A549 (cell line): Measurements from ENCODE around the gene POLR3H. TPM values are rescaled to one million over a fixed set of nuclear protein-coding genes. Genes with fewer than 3 reads are reported as not detected.

Experiments used
- ATAC-seq, 2 experiments: fragments of 200-7000 bp in 1 of 2; fragments of >200 bp in 1 of 2; cut with Nextera tagmentation in 1 of 2; cut with Tn5 transposase in 1 of 2; 3 replicates each; pipeline versions ENCODE4 v1.8.0 to v1.9.1; 2018 to 2020; ENCODE audit warnings: mild to moderate bottlenecking in 1 of 2, moderate library complexity in 1 of 2
- CTCF ChIA-PET: fragments of 300-600 bp; sonication (Branson Sonifier 250); formaldehyde crosslinking; extraction: SDS; loops from one replicate; lab custom pipeline; 2021; ENCODE audit warnings: antibody characterized with exemption, inconsistent platforms; lab: Yijun Ruan, JAX
- POLR2A ChIA-PET: fragments of 350-600 bp; formaldehyde crosslinking; extraction: SDS; loops from one replicate; lab custom pipeline; 2021; ENCODE audit warnings: antibody characterized with exemption, inconsistent platforms; lab: Yijun Ruan, JAX
- DNase-seq, 2 experiments: peaks; one replicate each; pipeline versions ENCODE4 v3.0.0 to v3.0.0-alpha.2; 2011 to 2016; ENCODE audit warnings: low read depth in 1 of 2, low spot score in 1 of 2
- FAIRE-seq: peaks from 2 replicates; lab custom pipeline; 2011; peaks lifted over from hg19 to GRCh38; lab: Jason Lieb, UNC
- H3K27ac ChIP-seq, 2 experiments: fragments of >200 bp; sonication (Bioruptor Twin); formaldehyde crosslinking; 3 replicates each; pipeline ENCODE4 v1.5.1; 2016 to 2017
- H3K4me1 ChIP-seq: fragments of >200 bp; sonication (Bioruptor Twin); formaldehyde crosslinking; 3 replicates; pipeline ENCODE4 v1.6.1; 2016
- H3K4me2 ChIP-seq: fragments of >200 bp; sonication (Bioruptor Twin); formaldehyde crosslinking; 3 replicates; pipeline ENCODE4 v1.6.1; 2016
- H3K4me3 ChIP-seq: fragments of >200 bp; sonication (Bioruptor Twin); formaldehyde crosslinking; 3 replicates; pipeline ENCODE4 v1.5.1; 2016
- H3K9me3 ChIP-seq: fragments of >200 bp; sonication (Bioruptor Twin); formaldehyde crosslinking; 3 replicates; pipeline ENCODE4 v1.6.1; 2016
- BCL3 ChIP-seq: fragments of >200 bp; sonication (Bioruptor Twin); formaldehyde crosslinking; IDR thresholded peaks from 3 replicates; pipeline ENCODE4 v1.6.1; 2016
- CEBPB ChIP-seq, 2 experiments: fragments of >200 bp in 1 of 2; sonication (Bioruptor Twin) in 1 of 2; formaldehyde crosslinking in 1 of 2; IDR thresholded peaks; 2 replicates each; pipeline ENCODE4 v1.6.1; 2012 to 2016
- CHD2 ChIP-seq: fragments of 150-350 bp; IDR thresholded peaks from 2 replicates; pipeline ENCODE4 v1.6.1; 2014; ENCODE audit warnings: low read length; ENCODE audit not compliant: partially characterized antibody
- CHD4 ChIP-seq: fragments of 200-600 bp; sonication (generic); IDR thresholded peaks from 2 replicates; pipeline ENCODE4 v1.6.1; 2016; ENCODE audit warnings: antibody characterized with exemption, mild to moderate bottlenecking, borderline replicate concordance
- E2F6 ChIP-seq: IDR thresholded peaks from 2 replicates; pipeline ENCODE4 v1.6.1; 2012; ENCODE audit warnings: low read depth, borderline replicate concordance
- ELK1 ChIP-seq: fragments of 150-350 bp; IDR thresholded peaks from 2 replicates; pipeline ENCODE4 v1.6.1; 2014; ENCODE audit warnings: low read depth, mild to moderate bottlenecking, low read length
- EP300 ChIP-seq, 2 experiments: fragments of >200 bp; sonication (Bioruptor Twin); formaldehyde crosslinking; IDR thresholded peaks; 2 replicates in 1 of 2; 3 replicates in 1 of 2; pipeline ENCODE4 v1.6.1; 2016 to 2017
- FOXS1 ChIP-seq: fragments of 250-450 bp; sonication (Bioruptor Pico); IDR thresholded peaks from 2 replicates; pipeline ENCODE4 v1.5.0; 2020; ENCODE audit warnings: mild to moderate bottlenecking, moderate library complexity
- GATA3 ChIP-seq: IDR thresholded peaks from 2 replicates; pipeline ENCODE4 v1.6.1; 2012; ENCODE audit warnings: borderline replicate concordance
- HDAC2 ChIP-seq: fragments of 200-600 bp; sonication (generic); IDR thresholded peaks from 2 replicates; pipeline ENCODE4 v1.6.1; 2016
- HMGXB4 ChIP-seq: fragments of 250-450 bp; sonication (Bioruptor Pico); IDR thresholded peaks from 2 replicates; pipeline ENCODE4 v1.5.0; 2021; ENCODE audit warnings: mild to moderate bottlenecking, moderate library complexity, borderline replicate concordance
- HOXB13 ChIP-seq: fragments of 250-450 bp; sonication (Bioruptor Pico); IDR thresholded peaks from 2 replicates; pipeline ENCODE4 v1.5.0; 2020; ENCODE audit warnings: low read depth, mild to moderate bottlenecking, moderate library complexity
- KDM1A ChIP-seq: fragments of 200-600 bp; sonication (generic); IDR thresholded peaks from 2 replicates; pipeline ENCODE4 v1.6.1; 2016; ENCODE audit warnings: low read depth, mild to moderate bottlenecking
- PBX3 ChIP-seq: IDR thresholded peaks from 2 replicates; pipeline ENCODE4 v1.6.1; 2012
- PHF8 ChIP-seq: fragments of 200-600 bp; sonication (generic); IDR thresholded peaks from 2 replicates; pipeline ENCODE4 v1.6.1; 2016; ENCODE audit warnings: low read depth, mild to moderate bottlenecking, antibody characterized with exemption, moderate library complexity, borderline replicate concordance
- RCOR1 ChIP-seq: fragments of 150-350 bp; IDR thresholded peaks from 2 replicates; pipeline ENCODE4 v1.6.1; 2014; ENCODE audit warnings: antibody characterized with exemption, low read length, low read depth
- RFX5 ChIP-seq: fragments of 450-650 bp; IDR thresholded peaks from 2 replicates; pipeline ENCODE4 v1.7.1; 2014; ENCODE audit warnings: antibody characterized with exemption, mild to moderate bottlenecking, moderate library complexity
- RNF2 ChIP-seq: fragments of 200-600 bp; sonication (generic); IDR thresholded peaks from 2 replicates; pipeline ENCODE4 v1.6.1; 2016; ENCODE audit warnings: low read depth, mild to moderate bottlenecking, antibody characterized with exemption, moderate library complexity, borderline replicate concordance
- SMC3 ChIP-seq: fragments of >200 bp; sonication (Bioruptor Twin); formaldehyde crosslinking; IDR thresholded peaks from 3 replicates; pipeline ENCODE4 v1.6.1; 2018; ENCODE audit warnings: inconsistent platforms
- SREBF2 ChIP-seq: fragments of 450-650 bp; IDR thresholded peaks from 2 replicates; pipeline ENCODE4 v1.6.1; 2014; ENCODE audit warnings: mild to moderate bottlenecking, moderate library complexity
- TFCP2L1 ChIP-seq: fragments of 250-450 bp; sonication (Bioruptor Pico); IDR thresholded peaks from 2 replicates; pipeline ENCODE4 v1.5.0; 2021; ENCODE audit warnings: mild to moderate bottlenecking
- ZFP36 ChIP-seq: fragments of 450-650 bp; IDR thresholded peaks from 2 replicates; pipeline ENCODE4 v1.6.1; 2014; ENCODE audit warnings: borderline replicate concordance; ENCODE audit not compliant: partially characterized antibody
- ZNF302 ChIP-seq: fragments of 250-450 bp; sonication (Bioruptor Pico); IDR thresholded peaks from 2 replicates; pipeline ENCODE4 v1.9.0; 2021; ENCODE audit warnings: inconsistent platforms, mild to moderate bottlenecking, moderate library complexity
- ZSCAN20 ChIP-seq: fragments of 250-450 bp; sonication (Bioruptor Pico); IDR thresholded peaks from 2 replicates; pipeline ENCODE4 v1.8.0; 2022; ENCODE audit warnings: mild to moderate bottlenecking, moderate library complexity
- WGBS: methylation state at CpG from one replicate; pipeline ENCODE4 v1.1.6; 2017; ENCODE audit errors: missing lambda C conversion rate; 5-methylcytosine and 5-hydroxymethylcytosine counted together
- polyA plus RNA-seq, 4 experiments: library from polyadenylated mRNA; depleted of rRNA in 3 of 4; stranded (reverse); fragments of >200 nt; fragmentation: RNase III in 1 of 4; extraction: RNeasy Plus Mini Kit Qiagen cat#74134 plus additional on column Dnase treatment in 1 of 4; gene quantifications; 2 replicates in 3 of 4; 3 replicates in 1 of 4; pipeline ENCODE4 v1.2.3, GENCODE V29; 2011 to 2017

The POLR3H gene
- polyA plus RNA-seq, 2 of the 4 experiments (the other 2 are of a cell fraction) = 24.5 to 27.7 TPM

GRCh38 chr22:41556561-41556960 is 12.3 kb upstream of the POLR3H start:
- H3K4me3 ChIP-seq = no peak overlapping the region
- TF ChIP-seq ZNF302 (CRISPR knock-in tag) (no peak), CHD2 (no peak), E2F6 (no peak), HMGXB4 (no peak), ZFP36 (no peak), FOXS1 (CRISPR knock-in tag) (no peak), RCOR1 (no peak), TFCP2L1 (CRISPR knock-in tag) (no peak)
- no peaks in the 10 kb centered on the region for H3K9me3 ChIP-seq
- no peak overlapping the region for H3K27ac ChIP-seq
- CTCF ChIA-PET = interaction anchor here (1.3 to 3.7 kb wide), 2 partner anchors 41 to 154 kb away, joined by 3 to 23 read pairs; no protein-coding TSS in a partner anchor
- 89% methylated on average over 10 of the region's 10 CpGs for WGBS
- H3K4me2 ChIP-seq = no peak overlapping the region
- DNase-seq (no peak), ATAC-seq (no peak), FAIRE-seq (no peak)
- POLR2A ChIA-PET = interaction anchor here (0.6 kb wide), 1 partner anchor 48 kb away, joined by 5 read pairs; no protein-coding TSS in a partner anchor
- H3K4me1 ChIP-seq = peaks cover 16% of the 10 kb centered on the region

- no peak; a peak in 1 of 6 replicates for ATAC-seq
- H3K4me1 ChIP-seq = peaks cover 6% of the 10 kb centered on the region; the same call in 2 of the 3 replicates
- POLR2A ChIA-PET = no interaction called here
- 78% methylated on average over 4 of the region's 7 CpGs for WGBS
- no peak overlapping the region for H3K27ac ChIP-seq
- TF ChIP-seq HDAC2 (no peak), PHF8 (no peak), FOXS1 (CRISPR knock-in tag) (no peak), BCL3 (no peak), RNF2 (no peak), GATA3 (no peak), EP300 (IDR thresholded peaks at IDR 0.05) (no peak), SMC3 (no peak), SREBF2 (no peak), CEBPB (IDR thresholded peaks at IDR 0.05) (no peak)
- TF ChIP-seq, all 56 proteins: peak for 0
- no peaks in the 10 kb centered on the region for H3K9me3 ChIP-seq
- DNase-seq = no peak
- FAIRE-seq = no peak
- CTCF ChIA-PET = interaction anchor here (0.6 to 4.6 kb wide), 5 partner anchors 12 to 348 kb away, joined by 3 to 21 read pairs (median 6); partner anchors contain the start of gene POLR3H
- H3K4me3 ChIP-seq = no peak overlapping the region
- no peak overlapping the region for H3K4me2 ChIP-seq
Observed at GRCh38 chr22:41555325-41555982, 11.2 kb upstream of the POLR3H start.

- H3K4me1 ChIP-seq = no peaks in the 10 kb centered on the region
- ChIA-PET CTCF (interaction anchor here (0.7 to 4.6 kb wide), 6 partner anchors 8 to 373 kb away, joined by 3 to 21 read pairs (median 6); partner anchors contain the start of gene POLR3H), POLR2A (no interaction called here)
- WGBS = 80% methylated on average over 10 of the region's 11 CpGs
- no peak overlapping the region for H3K4me3 ChIP-seq
- H3K27ac ChIP-seq = no peak overlapping the region
- no peak overlapping the region for H3K4me2 ChIP-seq
- DNase-seq = no peak
- H3K9me3 ChIP-seq = no peaks in the 10 kb centered on the region
- no peak for FAIRE-seq
- no peak for ATAC-seq
- TF ChIP-seq RFX5 (no peak), FOXS1 (CRISPR knock-in tag) (no peak), ZFP36 (no peak), ELK1 (no peak), ZSCAN20 (CRISPR knock-in tag) (no peak), KDM1A (no peak), E2F6 (no peak), HOXB13 (CRISPR knock-in tag) (no peak), CHD4 (no peak), EP300 (IDR thresholded peaks at IDR 0.05) (no peak), PBX3 (no peak), SREBF2 (no peak)
Observed at GRCh38 chr22:41551877-41552582, 7.8 kb upstream of the POLR3H start.
